Endodermal cell (in vitro differentiated cells): ENCODE data around the gene SLFN5. TPM values are rescaled to one million over a fixed set of nuclear protein-coding genes. Genes with fewer than 3 reads are reported as not detected.

ENCODE experiments used
- DNase-seq: peaks from one replicate; pipeline ENCODE4 v3.0.0-alpha.2; 2017
- H3K27ac ChIP-seq: 2 replicates; pipeline ENCODE4 v1.5.1; 2013; ENCODE audit warnings: mild to moderate bottlenecking, low read depth, low read length, moderate library complexity
- H3K27me3 ChIP-seq: 2 replicates; pipeline ENCODE4 v1.6.1; 2013; ENCODE audit warnings: mild to moderate bottlenecking, low read length, moderate library complexity; ENCODE audit not compliant: insufficient read depth, control insufficient read depth, poor library complexity, severe bottlenecking
- H3K36me3 ChIP-seq: 2 replicates; pipeline ENCODE4 v1.7.0; 2013; ENCODE audit warnings: mild to moderate bottlenecking, low read length, moderate library complexity; ENCODE audit not compliant: control insufficient read depth, insufficient read depth
- H3K4me1 ChIP-seq: one replicate; pipeline ENCODE4 v1.7.0; 2013; ENCODE audit warnings: low read length; ENCODE audit not compliant: control insufficient read depth, insufficient read depth
- H3K4me3 ChIP-seq: 2 replicates; pipeline ENCODE4 v1.5.1; 2013; ENCODE audit warnings: mild to moderate bottlenecking, low read length, moderate library complexity
- H3K9ac ChIP-seq: 2 replicates; pipeline ENCODE4 v1.6.1; 2013; ENCODE audit warnings: mild to moderate bottlenecking, low read length, moderate library complexity; ENCODE audit not compliant: poor library complexity, severe bottlenecking; ENCODE audit errors: extremely low read depth
- H3K9me3 ChIP-seq: 2 replicates; pipeline ENCODE4 v1.6.1; 2013; ENCODE audit warnings: mild to moderate bottlenecking, low read length, moderate library complexity; ENCODE audit not compliant: control insufficient read depth
- H3K27ac Mint-ChIP-seq: 2 replicates; pipeline ENCODE4 v1.8.0; 2020; ENCODE audit warnings: mixed read lengths
- H3K27me3 Mint-ChIP-seq: 2 replicates; pipeline ENCODE4 v1.8.0; 2021; ENCODE audit warnings: mild to moderate bottlenecking, mixed read lengths; ENCODE audit not compliant: insufficient read depth
- H3K36me3 Mint-ChIP-seq: 2 replicates; pipeline ENCODE4 v1.8.0; 2020; ENCODE audit warnings: low read depth, mixed read lengths
- H3K4me1 Mint-ChIP-seq: 2 replicates; pipeline ENCODE4 v1.8.0; 2020; ENCODE audit warnings: mixed read lengths
- H3K4me3 Mint-ChIP-seq: 2 replicates; pipeline ENCODE4 v1.8.0; 2020; ENCODE audit warnings: mild to moderate bottlenecking, moderate library complexity, mixed read lengths
- H3K9me3 Mint-ChIP-seq: 2 replicates; pipeline ENCODE4 v1.8.0; 2020; ENCODE audit warnings: mild to moderate bottlenecking, mixed read lengths
- CTCF ChIP-seq: fragments of 200-600 bp; sonication (generic); conservative IDR thresholded peaks from 2 replicates; pipeline ENCODE4 v1.5.0; 2021; ENCODE audit warnings: antibody characterized with exemption, mild to moderate bottlenecking
- WGBS, 2 experiments: methylation state at CpG; one replicate each; pipeline versions ENCODE4 v1.1.5 to v1.1.7; 2013; ENCODE audit warnings: missing lambda C conversion rate in 2 of 2, mixed read lengths in 1 of 2; ENCODE audit not compliant: insufficient coverage in 1 of 2, insufficient read length in 1 of 2; 5-methylcytosine and 5-hydroxymethylcytosine counted together
- total RNA-seq, 2 donors: library from RNA; stranded (reverse); fragmentation: NEBNext Ultra II Directional in 1 of 2; extraction: Animal tissue kit (Norgen Biotek cat#: 25700) in 1 of 2; gene quantifications; 2 replicates in 1 of 2; 3 replicates in 1 of 2; pipeline ENCODE4 v1.2.1, GENCODE V29; 2021

The SLFN5 gene
- total RNA-seq, 2 donors from 2014 or later, result 12.4 TPM

GRCh38 chr17:35239823-35240222 lies 3.0 kb upstream of the SLFN5 start:
- H3K27me3 Mint-ChIP-seq, result peaks cover 16% of the 10 kb centered on the region
- Histone ChIP-seq H3K36me3 (no peaks in the 10 kb centered on the region), H3K9me3 (no peaks in the 10 kb centered on the region), H3K9ac (no peak overlapping the region), H3K27ac (no peak overlapping the region), H3K4me1 (peaks cover 8% of the 10 kb centered on the region), H3K27me3 (peaks cover 13% of the 10 kb centered on the region), H3K4me3 (no peak overlapping the region)
- TF ChIP-seq CTCF, result no peak
- H3K27ac Mint-ChIP-seq, result no peak overlapping the region
- DNase-seq, result no peak
- WGBS, 2 experiments, result 65% methylated on average over 4 of the region's 4 CpGs; no CpG with 5 or more reads in 1 of the 2 experiments
- H3K4me1 Mint-ChIP-seq, result peaks cover 18% of the 10 kb centered on the region
- no peaks in the 10 kb centered on the region for H3K9me3 Mint-ChIP-seq
- no peak overlapping the region for H3K4me3 Mint-ChIP-seq
- no peaks in the 10 kb centered on the region for H3K36me3 Mint-ChIP-seq

- no peak for DNase-seq
- Histone ChIP-seq H3K9me3 (no peaks in the 10 kb centered on the region), H3K4me3 (no peak overlapping the region), H3K9ac (no peak overlapping the region), H3K4me1 (peaks cover 8% of the 10 kb centered on the region), H3K27ac (no peak overlapping the region), H3K27me3 (peaks cover 5% of the 10 kb centered on the region), H3K36me3 (no peaks in the 10 kb centered on the region)
- peaks cover 18% of the 10 kb centered on the region for H3K4me1 Mint-ChIP-seq
- peaks cover 6% of the 10 kb centered on the region for H3K27me3 Mint-ChIP-seq
- no peak overlapping the region for H3K4me3 Mint-ChIP-seq
- WGBS, 2 experiments, result 96 to 99% methylated on average over 7 to 8 of the region's 8 CpGs
- no peak overlapping the region for H3K27ac Mint-ChIP-seq
- no peaks in the 10 kb centered on the region for H3K36me3 Mint-ChIP-seq
- no peak for TF ChIP-seq CTCF
- no peaks in the 10 kb centered on the region for H3K9me3 Mint-ChIP-seq
These were observed 2.0 kb upstream of the SLFN5 start for GRCh38 chr17:35240861-35241260.

GRCh38 chr17:35241520-35241919 lies 1.4 kb upstream of the SLFN5 start:
- Histone ChIP-seq H3K4me3 (peak overlapping the region; percentile 95), H3K9me3 (no peaks in the 10 kb centered on the region), H3K27ac (no peak overlapping the region), H3K36me3 (no peaks in the 10 kb centered on the region), H3K27me3 (no peaks in the 10 kb centered on the region), H3K4me1 (peaks cover 8% of the 10 kb centered on the region), H3K9ac (no peak overlapping the region)
- H3K9me3 Mint-ChIP-seq, result no peaks in the 10 kb centered on the region
- DNase-seq, result peak; percentile 64
- peak overlapping the region; percentile 94 for H3K4me3 Mint-ChIP-seq
- H3K36me3 Mint-ChIP-seq, result no peaks in the 10 kb centered on the region
- 91 to 92% methylated on average over 15 to 19 of the region's 19 CpGs for WGBS, 2 experiments
- peaks cover 18% of the 10 kb centered on the region for H3K4me1 Mint-ChIP-seq
- H3K27ac Mint-ChIP-seq, result no peak overlapping the region
- no peak for TF ChIP-seq CTCF
- peaks cover 3% of the 10 kb centered on the region for H3K27me3 Mint-ChIP-seq
